ENCODE measurements around the gene RALGDS.
"Not testable (repeated sequence)": the region's sequence is repeated elsewhere in the genome, so short reads cannot be mapped to it uniquely, and the experiment has no call there.

Gene RALGDS

GRCh38 chr9:133067006-133067405, 54.0 kb downstream of the RALGDS start:
- DNase-seq (ENCODE audit: low read depth), result no peak

- no peak for DNase-seq (ENCODE audit: low read depth)
Observed at GRCh38 chr9:133066181-133066983, 54.7 kb downstream of the RALGDS start.

- DNase-seq (ENCODE audit: low read depth), result no peak
Observed at GRCh38 chr9:133065070-133065388, 56.0 kb downstream of the RALGDS start.

- DNase-seq (ENCODE audit: low read depth), result no peak
Observed at GRCh38 chr9:133064241-133065069, 56.6 kb downstream of the RALGDS start.

GRCh38 chr9:133063500-133064231, 57.4 kb downstream of the RALGDS start:
- no peak for DNase-seq (ENCODE audit: low read depth)

- DNase-seq (ENCODE audit: low read depth), result no peak
Observed at GRCh38 chr9:133063159-133063499, 57.9 kb downstream of the RALGDS start.

- DNase-seq (ENCODE audit: low read depth), result not testable (repeated sequence)
Observed at GRCh38 chr9:133062569-133062968, 58.5 kb downstream of the RALGDS start.

GRCh38 chr9:133061764-133062145, 59.3 kb downstream of the RALGDS start, which contains the start of gene CEL:
Gene CEL, plus strand, starts transcription at chr9:133061981. Its CDS starts 22 bp downstream, at chr9:133062003.
- DNase-seq (ENCODE audit: low read depth), result not testable (repeated sequence)

- DNase-seq (ENCODE audit: low read depth), result not testable (repeated sequence)
Observed at GRCh38 chr9:133061019-133061763, 59.8 kb downstream of the RALGDS start.

- DNase-seq (ENCODE audit: low read depth), result no peak
Observed at GRCh38 chr9:133060417-133060841, 60.6 kb downstream of the RALGDS start.

GRCh38 chr9:133059623-133060022, 61.4 kb downstream of the RALGDS start:
- DNase-seq (ENCODE audit: low read depth), result no peak

- no peak for DNase-seq (ENCODE audit: low read depth)
Observed at GRCh38 chr9:133058550-133059320, 62.3 kb downstream of the RALGDS start.

- no peak for DNase-seq (ENCODE audit: low read depth)
Observed at GRCh38 chr9:133058071-133058470, 63.0 kb downstream of the RALGDS start.

GRCh38 chr9:133057553-133057952, 63.5 kb downstream of the RALGDS start:
- no peak for DNase-seq (ENCODE audit: low read depth)

GRCh38 chr9:133057006-133057405, 64.0 kb downstream of the RALGDS start:
- DNase-seq (ENCODE audit: low read depth), result no peak

- DNase-seq (ENCODE audit: low read depth), result no peak
Observed at GRCh38 chr9:133056533-133056932, 64.5 kb downstream of the RALGDS start.

- no peak for DNase-seq (ENCODE audit: low read depth)
Observed at GRCh38 chr9:133055788-133056420, 65.1 kb downstream of the RALGDS start.

GRCh38 chr9:133054966-133055365, 66.1 kb downstream of the RALGDS start:
- DNase-seq (ENCODE audit: low read depth), result no peak

GRCh38 chr9:133054194-133054890, 66.7 kb downstream of the RALGDS start:
- no peak for DNase-seq (ENCODE audit: low read depth)

- DNase-seq (ENCODE audit: low read depth), result no peak
Observed at GRCh38 chr9:133051966-133052539, 69.0 kb downstream of the RALGDS start.

Data from stromal cell of bone marrow (primary cell).